ENCODE data around the gene BST1.

Gene BST1

DNA sequence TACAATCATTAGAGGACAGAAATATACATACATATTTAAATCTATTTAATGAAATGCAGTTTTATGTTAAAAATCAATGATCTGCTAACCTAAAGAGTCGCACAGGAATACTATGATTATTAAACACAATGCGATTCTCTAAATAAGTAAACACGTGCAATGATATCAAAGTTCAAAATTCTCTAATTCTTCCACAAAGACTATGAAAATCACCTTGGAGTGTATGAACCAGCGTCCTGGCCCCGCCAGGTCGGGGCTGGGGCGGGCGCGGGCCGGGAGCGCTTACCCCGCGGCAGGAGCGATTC is 21.8 kb upstream of the BST1 start:
- DNase-seq (ENCODE audit: low spot score) (no peak), ATAC-seq (ENCODE audit: low read depth) (no peak)
- TF ChIP-seq CTCF (IDR thresholded peaks at IDR 0.05; ENCODE audit: poor library complexity, severe bottlenecking), result no peak
- Histone ChIP-seq H3K4me1 (ENCODE audit: insufficient read depth, poor library complexity, severe bottlenecking) (peaks cover 39% of the 10 kb centered on the region), H3K27ac (ENCODE audit: poor library complexity, severe bottlenecking) (peak overlapping the region; percentile 82), H3K27me3 (ENCODE audit: insufficient read depth, poor library complexity, severe bottlenecking) (no peaks in the 10 kb centered on the region), H3K4me3 (ENCODE audit: severe bottlenecking) (peak overlapping the region; percentile 57), H3K36me3 (ENCODE audit: low read depth) (peaks cover 48% of the 10 kb centered on the region), H3K9me3 (ENCODE audit: severe bottlenecking) (no peaks in the 10 kb centered on the region)

- DNase-seq (ENCODE audit: low spot score) (peak; percentile 99), ATAC-seq (ENCODE audit: low read depth) (peak; percentile 88)
- Histone ChIP-seq H3K4me3 (ENCODE audit: severe bottlenecking) (peak within 1 kb of the TSS; percentile 57), H3K4me1 (ENCODE audit: insufficient read depth, poor library complexity, severe bottlenecking) (peaks cover 33% of the 10 kb centered on the region), H3K36me3 (ENCODE audit: low read depth) (peaks cover 48% of the 10 kb centered on the region), H3K9me3 (ENCODE audit: severe bottlenecking) (no peaks in the 10 kb centered on the region), H3K27me3 (ENCODE audit: insufficient read depth, poor library complexity, severe bottlenecking) (no peaks in the 10 kb centered on the region), H3K27ac (ENCODE audit: poor library complexity, severe bottlenecking) (peak within 1 kb of the TSS; percentile 82)
- TF ChIP-seq CTCF (IDR thresholded peaks at IDR 0.05; ENCODE audit: poor library complexity, severe bottlenecking), result peak; percentile 7
These were observed 21.3 kb upstream of the BST1 start, which contains the start of gene FAM200B for GRCh38 chr4:15681372-15682241. FAM200B (plus strand) TSS chr4:15681827; CDS start chr4:15686978, 5,151 bp downstream.

- no peak for ATAC-seq (ENCODE audit: low read depth)
- no peak for DNase-seq (ENCODE audit: low spot score)
- peak overlapping the region; percentile 57 for H3K4me3 ChIP-seq (ENCODE audit: severe bottlenecking)
- peaks cover 24% of the 10 kb centered on the region for H3K4me1 ChIP-seq (ENCODE audit: insufficient read depth, poor library complexity, severe bottlenecking)
- peaks cover 52% of the 10 kb centered on the region for H3K36me3 ChIP-seq (ENCODE audit: low read depth)
- H3K27ac ChIP-seq (ENCODE audit: poor library complexity, severe bottlenecking), result peak overlapping the region; percentile 82
- TF ChIP-seq CTCF (IDR thresholded peaks at IDR 0.05; ENCODE audit: poor library complexity, severe bottlenecking), result no peak
- H3K9me3 ChIP-seq (ENCODE audit: severe bottlenecking), result no peaks in the 10 kb centered on the region
- no peaks in the 10 kb centered on the region for H3K27me3 ChIP-seq (ENCODE audit: insufficient read depth, poor library complexity, severe bottlenecking)
These were observed 20.4 kb upstream of the BST1 start for GRCh38 chr4:15682242-15683142.

DNA sequence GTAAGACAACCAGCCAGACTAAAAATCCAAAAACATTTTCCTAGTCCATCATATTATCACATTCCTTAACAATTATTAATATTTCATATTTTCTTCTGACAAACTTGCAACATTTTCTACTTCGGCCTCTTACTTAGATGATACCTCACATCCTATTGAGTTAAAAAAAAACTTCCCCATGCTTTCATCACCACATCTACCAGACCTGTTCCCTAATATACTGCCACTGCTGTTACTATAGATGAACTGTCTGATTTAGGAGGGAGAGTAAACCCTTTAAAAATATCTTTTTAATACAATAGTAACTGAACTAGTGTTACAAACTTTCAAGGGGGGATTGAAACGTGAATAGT is 19.7 kb upstream of the BST1 start:
- ATAC-seq (ENCODE audit: low read depth), result no peak
- H3K27ac ChIP-seq (ENCODE audit: poor library complexity, severe bottlenecking), result peak overlapping the region; percentile 82
- no peak for TF ChIP-seq CTCF (IDR thresholded peaks at IDR 0.05; ENCODE audit: poor library complexity, severe bottlenecking)
- peak overlapping the region; percentile 57 for H3K4me3 ChIP-seq (ENCODE audit: severe bottlenecking)
- peaks cover 56% of the 10 kb centered on the region for H3K36me3 ChIP-seq (ENCODE audit: low read depth)
- H3K27me3 ChIP-seq (ENCODE audit: insufficient read depth, poor library complexity, severe bottlenecking), result no peaks in the 10 kb centered on the region
- DNase-seq (ENCODE audit: low spot score), result no peak
- no peaks in the 10 kb centered on the region for H3K9me3 ChIP-seq (ENCODE audit: severe bottlenecking)
- H3K4me1 ChIP-seq (ENCODE audit: insufficient read depth, poor library complexity, severe bottlenecking), result peaks cover 20% of the 10 kb centered on the region

All from RWPE2 (cell line).